ENCODE data around the gene GSKIP.

The GSKIP gene

DNA sequence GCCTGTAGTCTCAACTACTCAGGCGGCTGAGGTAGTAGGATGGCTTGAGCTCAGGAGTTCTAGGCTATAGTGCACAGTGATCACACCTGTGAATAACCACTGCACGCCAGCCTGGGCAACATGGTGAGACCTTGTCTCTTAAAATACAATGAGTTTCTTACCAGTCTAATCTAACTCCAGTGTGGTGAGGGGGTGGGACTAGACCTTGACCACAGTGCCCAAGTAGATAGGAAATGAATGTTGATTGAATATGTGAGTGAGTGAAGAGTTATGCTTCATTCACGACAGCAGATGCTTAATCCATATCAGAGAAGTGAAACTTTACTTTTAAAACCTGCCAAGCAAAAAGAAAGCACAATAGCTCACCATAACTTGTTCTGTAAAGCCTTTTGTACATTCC is 17.4 kb downstream of the GSKIP start:
- DNase-seq = no peak

GRCh38 chr14:96383445-96383844 is 20.1 kb downstream of the GSKIP start:
- no peak for DNase-seq

- DNase-seq = no peak
Observed at GRCh38 chr14:96384053-96384452, 20.7 kb downstream of the GSKIP start.

DNA sequence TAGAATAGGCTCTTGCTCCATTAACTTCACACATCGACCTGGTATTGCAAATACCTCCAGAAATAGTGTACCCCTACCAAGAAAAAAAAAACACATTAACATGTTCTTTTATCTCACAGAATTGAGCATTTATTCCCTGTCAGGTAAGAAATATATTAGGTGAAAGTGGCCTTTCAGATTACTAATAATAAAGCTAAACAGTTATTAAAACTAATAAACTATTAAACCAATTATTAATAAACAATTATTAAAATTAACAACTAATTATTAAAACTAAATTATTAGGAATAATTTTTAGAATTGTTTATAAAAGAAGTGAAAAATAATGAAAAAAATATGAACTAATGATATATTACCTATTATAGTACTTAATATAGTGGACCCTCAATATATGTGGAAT is 21.4 kb downstream of the GSKIP start:
- no peak for DNase-seq

DNA sequence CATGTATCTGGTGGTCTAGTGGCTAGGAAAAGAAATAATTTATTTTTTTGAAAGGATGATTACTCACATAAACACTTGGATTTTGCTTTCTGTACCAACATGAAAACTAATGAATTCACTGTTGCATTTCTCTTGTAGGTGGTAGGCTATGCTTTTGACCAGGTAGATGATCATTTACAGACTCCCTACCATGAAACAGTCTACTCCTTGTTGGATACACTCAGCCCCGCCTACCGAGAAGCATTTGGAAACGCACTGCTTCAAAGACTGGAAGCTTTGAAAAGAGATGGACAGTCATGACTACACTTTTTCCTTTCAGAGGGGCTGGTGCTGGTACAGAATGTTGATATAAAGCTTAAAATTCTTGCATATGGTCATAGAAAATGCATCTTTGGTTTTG is 22.1 kb downstream of the GSKIP start:
- no peak for DNase-seq

GRCh38 chr14:96390965-96391292 is 27.6 kb downstream of the GSKIP start:
- no peak for DNase-seq

GRCh38 chr14:96391293-96392118 is 28.2 kb downstream of the GSKIP start:
- peak; percentile 94 for DNase-seq

DNA sequence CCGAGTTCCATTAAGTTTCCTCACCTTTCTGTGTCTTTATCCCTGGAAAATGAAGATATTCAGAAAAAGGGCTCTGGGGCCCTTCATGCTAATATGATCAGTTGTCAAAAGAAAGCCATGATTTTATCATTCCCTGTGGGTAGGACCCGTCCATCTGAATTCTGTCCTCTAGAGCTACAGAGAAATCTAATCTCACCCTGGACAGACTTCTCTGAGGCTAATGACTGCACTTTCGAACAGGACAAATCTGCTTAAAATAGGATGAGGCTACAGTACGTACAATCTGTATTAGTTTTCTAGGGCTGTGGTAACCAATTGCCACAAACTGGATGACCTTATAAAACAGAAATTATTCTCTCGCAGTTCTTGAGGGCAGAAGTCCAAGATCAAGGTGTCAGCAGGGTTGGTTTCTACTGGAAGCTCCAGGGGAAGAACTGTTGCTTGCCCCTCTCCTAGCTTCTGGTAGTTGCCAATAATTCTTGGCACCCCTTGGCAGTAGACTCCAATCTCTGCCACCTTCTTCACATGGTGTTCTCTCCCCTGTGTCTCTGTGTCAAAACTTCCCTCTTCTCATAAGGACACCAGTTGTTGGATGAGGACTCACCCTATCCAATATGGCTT is 29.9 kb downstream of the GSKIP start:
- no peak for DNase-seq

GRCh38 chr14:96394047-96394815 is 30.9 kb downstream of the GSKIP start:
- DNase-seq = no peak

DNA sequence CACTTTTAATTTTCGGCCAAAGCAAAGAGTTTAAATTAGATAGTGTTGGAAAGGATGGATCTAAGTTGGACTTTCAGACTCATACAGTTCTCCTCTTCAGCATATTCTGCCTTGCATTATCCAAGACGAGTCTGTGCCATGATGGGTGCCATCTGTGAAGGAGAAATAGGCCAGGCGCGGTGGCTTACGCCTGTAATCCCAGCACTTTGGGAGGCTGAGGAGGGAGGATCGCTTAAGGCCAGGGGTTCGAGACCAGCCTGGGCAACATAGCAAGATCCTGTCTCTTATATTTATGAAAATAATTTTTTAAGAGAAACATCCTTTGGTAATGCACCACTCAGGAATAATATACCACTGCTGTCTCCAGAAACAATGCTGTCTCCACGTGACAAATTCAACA is 35.1 kb downstream of the GSKIP start:
- DNase-seq = no peak

- no peak for DNase-seq
Observed at GRCh38 chr14:96398921-96399320, 35.6 kb downstream of the GSKIP start.

DNA sequence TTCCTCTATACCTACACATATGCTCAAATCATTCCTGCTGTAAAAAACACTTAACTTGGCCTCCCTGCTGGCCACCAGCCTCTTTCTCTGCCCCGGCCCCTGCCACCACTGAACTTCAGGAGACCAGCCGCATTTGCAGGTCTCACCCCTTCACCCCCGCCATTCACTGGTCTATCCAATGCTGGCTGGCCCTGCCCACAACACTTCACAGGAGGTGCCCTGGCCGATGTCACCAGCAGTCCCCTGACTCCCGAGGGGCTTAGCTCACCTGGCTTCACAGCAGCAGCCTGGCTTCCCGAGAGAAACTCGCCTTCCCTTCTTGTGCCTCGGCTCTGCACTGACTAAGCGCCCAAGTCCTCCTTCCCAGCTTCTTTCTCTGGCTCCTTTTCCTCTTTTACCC is 36.1 kb downstream of the GSKIP start:
- no peak for DNase-seq

DNA sequence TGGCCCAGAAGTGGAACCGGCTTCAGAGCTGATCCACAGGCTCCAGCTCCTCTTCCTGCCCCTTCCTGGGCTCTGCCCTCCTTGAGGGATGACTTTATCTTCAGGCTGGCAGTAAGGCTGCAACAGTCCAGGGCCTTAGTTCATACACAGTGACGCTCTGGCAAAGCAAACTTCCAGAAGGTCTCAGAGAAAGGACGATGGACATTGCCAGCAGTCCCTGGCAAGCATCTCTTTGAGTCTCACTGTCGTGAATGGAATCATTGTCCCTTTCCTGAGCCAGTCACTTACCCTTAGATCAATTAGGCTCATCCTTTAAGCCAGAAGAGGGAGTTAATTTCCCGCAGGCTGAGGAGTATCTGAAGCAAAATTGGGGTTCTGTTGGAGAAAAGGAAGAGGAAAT is 37.2 kb downstream of the GSKIP start:
- no peak for DNase-seq

GRCh38 chr14:96403409-96403808 is 40.1 kb downstream of the GSKIP start:
- DNase-seq = no peak

GRCh38 chr14:96405677-96406076 is 42.4 kb downstream of the GSKIP start:
- no peak for DNase-seq

DNA sequence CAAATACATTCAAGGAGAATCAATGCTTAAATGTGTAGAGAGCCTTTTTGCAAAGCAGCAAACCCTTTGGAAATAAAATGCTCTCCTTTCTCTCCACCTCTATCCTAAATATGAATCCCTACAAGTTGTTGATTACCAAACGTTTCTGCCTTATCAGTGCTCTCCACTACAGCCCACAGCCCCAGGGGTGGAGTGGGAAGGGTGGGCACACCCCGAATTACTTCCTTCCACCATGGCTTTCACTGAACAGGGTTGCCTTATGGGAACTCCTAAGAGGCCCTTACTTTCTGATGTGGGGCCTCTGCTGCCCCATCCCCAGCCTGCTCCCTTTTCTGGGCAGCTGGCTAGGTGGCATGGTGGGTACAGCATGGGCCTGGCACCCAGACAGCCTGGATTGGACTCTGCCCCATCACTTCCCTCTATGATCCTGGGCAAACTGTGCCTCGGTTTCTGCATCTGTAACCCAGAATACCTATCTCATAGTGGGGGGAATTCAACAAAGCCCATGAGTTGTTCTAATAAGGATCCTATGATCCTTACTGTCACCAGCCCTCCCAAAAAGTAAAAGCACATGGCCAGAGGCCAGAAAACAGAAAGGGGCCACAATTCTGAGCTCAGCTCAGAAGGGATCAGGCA is 44.7 kb downstream of the GSKIP start:
- DNase-seq = no peak

GRCh38 chr14:96408608-96409007 is 45.3 kb downstream of the GSKIP start:
- DNase-seq = no peak

- no peak for DNase-seq
Observed at GRCh38 chr14:96409701-96410100, 46.4 kb downstream of the GSKIP start.

- no peak for DNase-seq
Observed at GRCh38 chr14:96410119-96410518, 46.8 kb downstream of the GSKIP start.

DNA sequence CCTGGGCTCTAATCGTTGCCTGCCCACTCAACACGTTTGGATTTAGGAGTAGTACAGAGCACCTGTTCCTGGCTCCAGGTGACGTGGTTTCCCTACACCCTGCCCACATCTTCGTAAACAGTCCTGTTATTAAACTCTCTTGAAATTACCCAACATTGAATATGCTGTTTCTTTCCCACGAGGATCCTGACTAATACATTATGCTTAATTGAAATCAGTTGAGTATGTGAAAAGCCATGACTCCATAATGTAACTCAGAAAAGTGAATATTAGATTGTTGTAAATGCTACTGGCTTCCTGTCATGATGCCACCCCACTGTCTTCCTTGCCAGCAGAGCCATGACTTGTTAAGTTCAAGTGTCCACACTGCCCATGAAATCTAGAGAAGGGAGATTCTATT is 50.2 kb downstream of the GSKIP start:
- no peak for DNase-seq

- DNase-seq = no peak
Observed at GRCh38 chr14:96415559-96415958, 52.2 kb downstream of the GSKIP start.

GRCh38 chr14:96416292-96416691 is 53.0 kb downstream of the GSKIP start:
- no peak for DNase-seq

GRCh38 chr14:96417254-96417653 is 53.9 kb downstream of the GSKIP start:
- no peak for DNase-seq

GRCh38 chr14:96418075-96418474 is 54.7 kb downstream of the GSKIP start:
- DNase-seq = no peak
